SH-SY5Y (cell line): ENCODE results near the gene TADA2B.

Source experiments
- GATA2 ChIP-seq: IDR thresholded peaks from 2 replicates; pipeline ENCODE4 v1.6.1; 2011; ENCODE audit warnings: mild to moderate bottlenecking, low read depth, low read length
- GATA3 ChIP-seq: IDR thresholded peaks from 2 replicates; pipeline ENCODE4 v1.6.1; 2011; ENCODE audit warnings: low read depth, mild to moderate bottlenecking, low read length, moderate library complexity

DNA sequence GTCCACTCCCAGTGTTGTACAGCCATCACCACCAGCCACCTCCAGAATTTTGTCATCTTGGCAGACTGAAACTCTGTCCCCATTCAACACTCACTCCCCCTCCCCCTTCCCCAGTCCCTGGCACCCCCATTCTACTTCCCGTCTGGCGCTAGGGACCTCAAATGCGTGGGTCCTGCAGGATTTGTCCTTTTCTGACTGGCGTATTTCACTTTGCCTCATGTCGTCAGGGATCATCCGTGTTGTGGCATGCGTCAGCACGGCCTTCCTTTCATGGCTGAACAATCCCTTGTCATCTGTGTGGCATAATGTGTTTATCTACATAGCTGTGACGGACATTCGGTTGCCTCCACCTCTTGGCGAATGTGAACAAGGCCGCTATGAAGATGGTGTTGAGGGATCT, 5.5 kb downstream of the TADA2B start:
- TF ChIP-seq GATA3 (no peak), GATA2 (no peak)
